Liver (tissue), 3 donors: ENCODE results near the gene KRTAP10-5.
"Not testable (repeated sequence)": the region's sequence is repeated elsewhere in the genome, so short reads cannot be mapped to it uniquely, and the experiment has no call there.

Experiments used
- CTCF ChIP-seq: fragments of 150-350 bp; IDR thresholded peaks from 2 replicates; pipeline ENCODE4 v1.5.1; 2017; ENCODE audit warnings: improper control_type of control experiment, low read depth, low read length; ENCODE audit not compliant: missing input control
- EGR1 ChIP-seq, 2 donors: IDR thresholded peaks; 2 replicates each; pipeline ENCODE4 v1.6.1; 2016 to 2018; ENCODE audit warnings: antibody characterized with exemption in 2 of 2, low read depth in 2 of 2
- FOXA1 ChIP-seq: IDR thresholded peaks from 2 replicates; pipeline ENCODE4 v1.6.1; 2016; ENCODE audit warnings: antibody characterized with exemption
- HNF4G ChIP-seq: IDR thresholded peaks from 2 replicates; pipeline ENCODE4 v1.6.1; 2016; ENCODE audit warnings: antibody characterized with exemption
- JUND ChIP-seq, 2 donors: IDR thresholded peaks; 2 replicates each; pipeline ENCODE4 v1.6.1; 2016; ENCODE audit warnings: antibody characterized with exemption in 2 of 2
- NR2F2 ChIP-seq: IDR thresholded peaks from 2 replicates; pipeline ENCODE4 v1.6.1; 2016; ENCODE audit warnings: antibody characterized with exemption
- RAD21 ChIP-seq, 2 donors: IDR thresholded peaks; 2 replicates each; pipeline ENCODE4 v1.6.1; 2016; ENCODE audit warnings: antibody characterized with exemption in 2 of 2, mild to moderate bottlenecking in 2 of 2
- SP1 ChIP-seq: IDR thresholded peaks from 2 replicates; pipeline ENCODE4 v1.6.1; 2018; ENCODE audit warnings: antibody characterized with exemption, mild to moderate bottlenecking
- TF ChIP-seq, protein P1 (sequence below): IDR thresholded peaks from 2 replicates; pipeline ENCODE4 v1.6.1; 2016; ENCODE audit warnings: antibody characterized with exemption
- donor health status: healthy.
- donor health status: healthy.

DNA sequence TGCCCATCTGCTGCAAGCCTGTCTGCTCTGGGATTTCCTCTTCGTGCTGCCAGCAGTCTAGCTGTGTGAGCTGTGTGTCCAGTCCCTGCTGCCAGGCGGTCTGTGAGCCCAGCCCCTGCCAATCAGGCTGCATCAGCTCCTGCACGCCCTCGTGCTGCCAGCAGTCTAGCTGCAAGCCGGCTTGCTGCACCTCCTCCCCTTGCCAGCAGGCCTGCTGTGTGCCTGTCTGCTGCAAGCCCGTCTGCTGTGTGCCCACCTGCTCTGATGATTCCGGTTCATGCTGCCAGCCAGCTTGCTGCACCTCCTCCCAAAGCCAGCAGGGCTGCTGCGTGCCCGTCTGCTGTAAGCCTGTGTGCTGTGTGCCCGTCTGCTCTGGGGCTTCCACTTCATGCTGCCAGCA, 20.7 kb upstream of the KRTAP10-5 start:
- TF ChIP-seq, protein P1, sequence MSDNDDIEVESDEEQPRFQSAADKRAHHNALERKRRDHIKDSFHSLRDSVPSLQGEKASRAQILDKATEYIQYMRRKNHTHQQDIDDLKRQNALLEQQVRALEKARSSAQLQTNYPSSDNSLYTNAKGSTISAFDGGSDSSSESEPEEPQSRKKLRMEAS, result not testable (repeated sequence)
- TF ChIP-seq CTCF; EGR1 (IDR thresholded peaks at IDR 0.05; ENCODE audit: low read depth in 2 of 2); SP1; RAD21 (IDR thresholded peaks at IDR 0.05); HNF4G; JUND (IDR thresholded peaks at IDR 0.05); NR2F2; FOXA1: not testable (repeated sequence)
